DMS 273 treated with DMSO at 0.1 percent for 48 hours (cell line): ENCODE data around the gene CASP12.

ENCODE experiments used
- DNase-seq: peaks from one replicate; lab custom pipeline; 2025; lab: John Stamatoyannopoulos, UW

Gene CASP12

GRCh38 chr11:104891135-104891534 is 7.1 kb downstream of the CASP12 start:
- no peak for DNase-seq

- DNase-seq: no peak
Observed at GRCh38 chr11:104883342-104883741, 14.9 kb downstream of the CASP12 start.

DNA sequence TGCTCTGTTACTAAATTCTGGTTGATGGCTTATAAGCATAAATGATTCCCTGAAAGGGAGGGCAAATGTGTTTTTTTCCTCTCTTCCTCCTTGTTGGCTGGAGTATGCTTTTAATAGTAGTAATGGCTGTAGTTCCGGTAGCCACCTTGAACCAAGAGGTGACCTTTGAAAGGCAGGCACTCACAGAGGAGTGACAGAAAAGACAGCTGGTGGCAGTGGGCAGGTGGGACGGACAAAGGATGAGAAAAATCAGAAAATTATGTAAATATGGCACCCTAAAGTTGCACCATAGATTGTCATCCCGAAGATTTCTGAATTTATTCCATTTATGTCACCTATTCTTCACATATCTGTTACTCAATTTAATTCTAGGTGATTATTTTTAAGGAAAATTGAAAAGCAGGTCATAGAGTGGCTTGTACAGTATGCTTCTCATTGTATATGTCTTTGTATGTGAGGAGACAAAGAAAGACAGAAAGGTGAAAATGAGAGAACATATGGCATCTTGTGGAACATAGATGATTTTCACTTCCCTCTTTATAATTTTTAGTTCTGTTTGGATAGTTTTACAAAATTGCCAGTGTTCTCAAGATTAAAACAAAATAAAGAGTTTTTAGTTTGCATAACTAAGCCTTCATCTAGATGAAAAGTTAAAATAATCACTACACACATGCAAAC is 17.0 kb downstream of the CASP12 start:
- no peak for DNase-seq

DNA sequence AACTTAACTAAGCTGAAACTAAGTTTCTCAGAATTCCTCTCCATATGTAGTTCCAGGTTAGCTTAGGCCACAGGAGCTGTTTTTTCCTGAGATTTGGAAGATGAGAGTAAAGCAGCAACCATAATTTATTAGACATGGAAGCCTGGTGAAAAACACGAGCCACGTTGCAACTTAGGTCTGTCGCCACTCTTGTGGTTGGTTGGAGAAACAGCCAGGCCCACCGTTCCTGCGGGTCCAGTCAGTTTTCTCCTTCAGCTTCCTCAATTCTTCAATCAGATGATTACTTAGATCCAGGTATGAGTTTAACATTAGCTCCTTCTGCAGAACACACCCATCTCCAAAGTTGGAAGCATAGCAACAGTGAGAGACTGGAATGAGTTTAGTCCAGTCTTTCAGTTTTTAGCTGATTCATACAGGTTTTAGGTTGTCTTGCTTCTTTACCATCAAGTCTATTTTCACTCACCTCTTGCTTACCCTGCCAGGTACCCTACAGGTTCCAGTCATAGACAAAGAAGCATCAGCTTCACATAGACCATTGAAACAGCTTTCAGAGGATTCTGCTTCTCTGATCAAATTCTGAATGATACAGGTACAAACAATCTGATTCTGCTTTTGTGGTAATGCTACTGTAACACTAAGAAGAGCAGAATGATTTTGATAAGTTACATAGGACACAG is 18.6 kb downstream of the CASP12 start:
- DNase-seq: no peak

- DNase-seq: no peak
Observed at GRCh38 chr11:104876861-104877431, 21.3 kb downstream of the CASP12 start.

- DNase-seq: no peak
Observed at GRCh38 chr11:104876324-104876723, 21.9 kb downstream of the CASP12 start.

DNA sequence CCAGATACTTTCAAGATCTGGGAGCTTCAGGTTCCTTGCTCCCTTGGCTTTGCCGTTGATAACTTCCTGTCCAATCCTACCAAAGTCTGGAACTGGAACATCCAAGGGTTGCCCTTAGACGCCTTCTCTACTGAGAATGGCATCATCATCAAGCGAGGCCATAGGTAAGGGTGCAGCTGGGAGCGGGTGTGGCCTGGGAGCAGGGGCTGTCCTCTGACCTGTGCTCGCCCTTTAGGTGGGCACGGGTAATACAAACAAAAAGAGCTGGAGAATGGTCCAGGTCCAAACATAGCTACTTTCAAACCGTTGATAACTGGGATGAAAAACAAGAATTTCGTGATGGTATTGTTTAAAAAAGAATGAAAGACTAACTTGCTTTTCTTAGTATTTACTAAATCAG is 25.0 kb downstream of the CASP12 start:
- DNase-seq: no peak

DNA sequence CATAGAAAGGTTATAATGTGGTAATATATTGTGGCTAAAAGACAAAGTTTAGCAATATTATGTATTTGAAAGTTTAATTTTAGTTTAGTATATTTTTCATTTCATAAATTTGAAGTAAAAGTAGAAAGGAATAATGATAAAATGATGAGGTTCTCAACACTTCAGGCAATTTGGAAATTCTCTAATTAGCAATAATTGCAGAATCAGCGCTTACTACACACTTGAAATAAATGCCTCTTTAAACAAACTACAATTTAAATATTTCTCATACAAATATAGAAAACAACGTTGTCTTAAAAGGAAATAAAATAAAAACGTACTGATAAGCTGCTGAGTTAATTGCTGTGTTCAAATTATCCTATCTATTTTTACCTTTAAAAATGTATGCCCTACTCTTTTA is 25.9 kb downstream of the CASP12 start:
- DNase-seq: no peak

GRCh38 chr11:104870910-104871309 is 27.4 kb downstream of the CASP12 start:
- no peak for DNase-seq

- DNase-seq: no peak
Observed at GRCh38 chr11:104866815-104867214, 31.4 kb downstream of the CASP12 start.

GRCh38 chr11:104858882-104859775 is 39.1 kb downstream of the CASP12 start:
- peak; percentile 2 for DNase-seq

DNA sequence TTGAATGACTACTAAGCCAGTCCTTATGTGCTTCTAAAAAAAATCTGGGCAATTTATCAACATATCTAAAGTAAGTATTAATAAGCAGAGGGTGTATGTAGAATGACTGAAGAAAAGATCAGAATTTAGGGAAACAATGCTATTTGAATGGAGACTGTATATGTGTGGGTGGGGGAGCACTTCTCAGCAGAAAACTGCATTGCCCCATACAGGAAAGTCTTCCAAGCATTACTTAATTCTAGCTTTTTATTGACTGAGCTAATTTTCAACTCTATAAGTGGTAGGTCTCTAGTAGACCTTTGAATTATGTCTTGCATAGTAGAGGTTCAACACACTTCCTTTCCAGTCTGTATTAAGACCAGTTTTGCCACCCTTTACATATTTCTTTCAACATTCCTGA is 41.7 kb downstream of the CASP12 start:
- no peak for DNase-seq

DNA sequence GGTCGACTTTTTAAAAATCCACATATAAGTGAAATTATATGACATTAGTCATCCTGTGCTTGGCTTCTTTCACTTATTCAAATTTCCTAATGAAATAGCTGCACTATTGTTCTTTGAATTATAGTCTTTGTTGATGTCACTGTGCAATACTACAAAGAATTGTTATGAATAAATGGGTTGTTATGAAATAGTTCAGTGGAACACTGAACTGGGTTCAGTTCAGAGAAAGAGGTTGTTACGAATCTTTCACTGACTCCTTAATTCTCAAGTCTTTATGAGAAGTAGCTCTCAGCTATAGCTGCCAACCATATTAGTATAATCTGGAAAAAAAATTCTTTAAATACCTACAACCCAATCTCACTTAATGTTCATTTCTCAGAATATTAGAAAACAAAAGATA is 42.3 kb downstream of the CASP12 start:
- DNase-seq: no peak

- no peak for DNase-seq
Observed at GRCh38 chr11:104853276-104853675, 45.0 kb downstream of the CASP12 start.

DNA sequence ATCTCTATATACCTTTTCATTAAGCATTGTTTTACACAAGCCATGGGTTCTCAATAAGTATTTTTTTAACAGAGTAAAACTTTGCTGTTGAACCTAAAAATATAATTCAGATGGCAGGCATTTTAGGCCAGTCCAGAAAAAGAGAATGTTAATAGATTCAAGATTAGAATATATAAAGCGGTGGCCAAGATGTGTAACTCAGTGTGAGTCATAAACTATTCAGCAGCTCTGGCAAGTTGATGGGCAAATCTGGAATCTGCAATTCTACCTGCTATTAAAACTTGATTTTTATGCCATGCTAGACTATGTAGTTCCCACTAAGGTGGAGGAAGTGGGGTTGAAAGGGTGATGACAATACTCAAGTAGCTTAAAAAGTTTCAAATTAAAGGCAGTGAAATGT is 45.4 kb downstream of the CASP12 start:
- no peak for DNase-seq

GRCh38 chr11:104846216-104846615 is 52.0 kb downstream of the CASP12 start:
- no peak for DNase-seq

DNA sequence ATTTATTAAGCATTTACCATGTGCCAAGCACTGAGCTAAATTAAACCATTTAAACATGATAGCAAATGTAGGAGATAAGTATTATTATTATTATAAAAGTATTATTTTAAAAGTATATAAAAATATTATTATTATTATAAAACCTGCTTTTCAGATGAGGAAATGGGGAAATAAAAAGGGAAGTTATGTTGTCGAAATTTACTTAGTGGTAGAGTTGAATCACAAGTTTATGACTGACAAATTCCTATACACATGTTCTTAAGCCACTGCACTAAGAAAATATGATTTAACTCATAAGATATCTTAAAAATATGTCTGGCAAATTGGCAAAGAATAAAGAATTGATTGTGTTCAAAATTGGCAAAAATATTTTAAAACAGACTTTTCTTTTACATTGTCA is 53.8 kb downstream of the CASP12 start:
- no peak for DNase-seq

DNA sequence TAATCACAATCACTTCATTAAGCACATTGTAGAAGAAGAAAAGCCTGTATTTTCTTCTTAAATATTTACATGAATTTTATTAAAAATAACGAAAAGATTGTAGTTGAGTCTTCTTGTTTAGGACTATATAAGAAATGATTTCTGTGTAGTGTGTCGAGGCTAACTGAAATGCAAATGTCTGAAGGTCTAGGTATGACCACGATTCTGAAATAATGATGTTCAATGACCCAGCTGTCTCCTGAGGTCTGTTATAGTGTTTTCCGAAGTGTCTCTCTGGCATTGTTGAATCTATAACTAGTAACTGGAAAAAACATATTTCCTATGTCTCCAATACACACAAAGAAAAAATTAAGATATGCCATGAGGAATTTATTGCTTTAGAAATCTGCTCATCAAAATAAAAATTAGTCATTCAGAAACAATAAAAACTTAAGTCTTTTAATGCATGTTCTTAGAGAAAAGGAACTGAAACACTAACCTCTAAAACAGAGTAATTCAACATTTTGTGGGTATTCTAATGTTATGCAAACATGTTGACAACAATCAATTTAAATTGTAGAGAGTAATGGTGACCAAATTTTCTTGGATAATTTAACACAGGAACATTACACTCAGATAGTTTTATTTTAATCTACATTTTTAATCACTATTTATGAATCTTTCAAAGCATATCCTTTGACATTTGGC is 55.0 kb downstream of the CASP12 start:
- DNase-seq: no peak

DNA sequence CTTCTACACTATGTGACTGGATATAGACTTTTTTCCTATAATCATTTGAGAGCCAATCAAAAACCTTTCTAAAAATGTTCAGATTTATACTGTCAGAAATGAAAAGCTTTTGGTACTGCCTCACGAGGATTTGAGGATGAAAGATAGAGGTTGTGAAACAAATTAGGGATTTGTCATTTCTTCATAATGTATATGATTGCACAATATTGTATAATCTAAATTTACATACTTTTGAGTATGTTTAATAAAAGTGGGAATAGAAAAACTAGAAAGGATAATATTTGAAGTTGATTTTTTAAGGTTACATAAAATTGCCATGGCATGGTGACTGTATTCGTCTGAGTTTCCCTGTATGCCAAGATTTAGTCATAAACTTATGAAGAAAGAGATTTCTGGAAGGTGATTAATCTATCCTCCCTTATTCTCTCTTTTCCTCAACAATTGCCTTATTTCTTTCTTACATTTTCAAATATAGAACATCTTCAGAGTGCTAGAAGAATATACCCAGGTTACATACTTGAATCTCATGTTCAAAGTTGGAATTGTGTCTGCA is 56.2 kb downstream of the CASP12 start:
- DNase-seq: no peak

GRCh38 chr11:104841185-104841584 is 57.1 kb downstream of the CASP12 start:
- no peak for DNase-seq

DNA sequence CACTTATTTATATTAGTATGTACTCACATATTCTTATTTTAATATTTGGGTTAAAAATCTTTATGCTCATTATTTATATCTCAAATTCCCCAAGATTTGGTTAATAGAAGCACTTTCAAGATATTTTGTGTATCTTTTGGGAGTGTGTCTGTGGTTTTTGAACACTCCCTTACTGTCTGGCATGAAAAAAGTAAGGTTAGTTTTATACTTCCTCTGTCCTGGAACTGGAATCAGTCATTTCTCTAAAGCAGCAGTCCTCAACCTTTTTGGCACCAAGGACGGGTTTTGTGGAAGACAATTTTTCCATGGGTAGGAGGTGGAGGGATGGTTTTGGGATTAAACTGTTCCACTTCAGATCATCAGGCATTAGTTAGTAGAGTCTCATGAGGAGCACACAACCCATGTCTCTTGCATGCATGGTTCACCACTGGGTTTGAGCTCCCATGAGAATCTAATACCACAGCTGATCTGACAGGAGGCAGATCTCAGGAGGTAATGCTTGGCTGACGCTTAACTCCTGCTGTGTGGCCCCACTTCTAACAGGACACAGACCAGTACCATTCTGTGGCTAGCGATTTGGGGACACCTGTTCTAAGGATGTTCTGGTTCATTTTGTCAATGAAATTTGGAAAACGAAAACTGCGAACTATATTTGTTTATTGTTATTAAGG is 60.2 kb downstream of the CASP12 start:
- no peak for DNase-seq
